Measurements from ENCODE around the gene ZNF787. TPM values are rescaled to one million over a fixed set of nuclear protein-coding genes. Genes with fewer than 3 reads are reported as not detected.

ZNF787 gene
- polyA plus RNA-seq, 1 experiment: 4.5 TPM

DNA sequence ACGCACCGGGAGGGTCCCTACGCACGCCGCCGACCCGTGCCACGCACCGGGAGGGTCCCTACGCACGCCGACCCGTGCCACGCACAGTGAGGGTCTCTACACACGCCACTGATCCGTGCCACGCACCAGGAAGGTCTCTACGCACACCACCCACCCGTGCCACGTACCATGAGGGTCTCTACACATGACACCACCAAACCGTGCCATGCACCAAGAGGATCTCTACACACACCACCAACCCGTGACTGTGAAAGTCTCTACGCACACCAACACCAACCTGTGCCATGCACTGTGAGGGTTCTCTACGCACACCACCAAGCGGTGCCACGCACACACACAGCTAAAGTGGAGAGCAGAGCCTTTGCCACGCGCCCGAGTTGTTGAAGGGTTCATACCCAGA is 16.7 kb downstream of the ZNF787 start:
- Histone ChIP-seq H3K27ac (ENCODE audit: low read depth, low read length) (no peak overlapping the region), H3K27me3 (ENCODE audit: control insufficient read depth, insufficient read depth, low read length) (no peaks in the 10 kb centered on the region), H3K9me3 (ENCODE audit: control insufficient read depth, insufficient read depth, low read length) (peaks cover 18% of the 10 kb centered on the region; the same call in 1 of the 2 replicates), H3K4me3 (ENCODE audit: low read depth, low read length) (no peak overlapping the region)
- TF ChIP-seq, protein P1, sequence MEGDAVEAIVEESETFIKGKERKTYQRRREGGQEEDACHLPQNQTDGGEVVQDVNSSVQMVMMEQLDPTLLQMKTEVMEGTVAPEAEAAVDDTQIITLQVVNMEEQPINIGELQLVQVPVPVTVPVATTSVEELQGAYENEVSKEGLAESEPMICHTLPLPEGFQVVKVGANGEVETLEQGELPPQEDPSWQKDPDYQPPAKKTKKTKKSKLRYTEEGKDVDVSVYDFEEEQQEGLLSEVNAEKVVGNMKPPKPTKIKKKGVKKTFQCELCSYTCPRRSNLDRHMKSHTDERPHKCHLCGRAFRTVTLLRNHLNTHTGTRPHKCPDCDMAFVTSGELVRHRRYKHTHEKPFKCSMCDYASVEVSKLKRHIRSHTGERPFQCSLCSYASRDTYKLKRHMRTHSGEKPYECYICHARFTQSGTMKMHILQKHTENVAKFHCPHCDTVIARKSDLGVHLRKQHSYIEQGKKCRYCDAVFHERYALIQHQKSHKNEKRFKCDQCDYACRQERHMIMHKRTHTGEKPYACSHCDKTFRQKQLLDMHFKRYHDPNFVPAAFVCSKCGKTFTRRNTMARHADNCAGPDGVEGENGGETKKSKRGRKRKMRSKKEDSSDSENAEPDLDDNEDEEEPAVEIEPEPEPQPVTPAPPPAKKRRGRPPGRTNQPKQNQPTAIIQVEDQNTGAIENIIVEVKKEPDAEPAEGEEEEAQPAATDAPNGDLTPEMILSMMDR (IDR thresholded peaks at IDR 0.05; ENCODE audit: low read depth, low read length): no peak
- POLR2A ChIA-PET: no interaction called here
- DNase-seq (ENCODE audit: low read depth, low spot score): no peak
- CTCF ChIA-PET: interaction anchor here (1.2 to 1.4 kb wide), 2 partner anchors 24 to 67 kb away, joined by 4 to 5 read pairs; no protein-coding TSS in a partner anchor

DNA sequence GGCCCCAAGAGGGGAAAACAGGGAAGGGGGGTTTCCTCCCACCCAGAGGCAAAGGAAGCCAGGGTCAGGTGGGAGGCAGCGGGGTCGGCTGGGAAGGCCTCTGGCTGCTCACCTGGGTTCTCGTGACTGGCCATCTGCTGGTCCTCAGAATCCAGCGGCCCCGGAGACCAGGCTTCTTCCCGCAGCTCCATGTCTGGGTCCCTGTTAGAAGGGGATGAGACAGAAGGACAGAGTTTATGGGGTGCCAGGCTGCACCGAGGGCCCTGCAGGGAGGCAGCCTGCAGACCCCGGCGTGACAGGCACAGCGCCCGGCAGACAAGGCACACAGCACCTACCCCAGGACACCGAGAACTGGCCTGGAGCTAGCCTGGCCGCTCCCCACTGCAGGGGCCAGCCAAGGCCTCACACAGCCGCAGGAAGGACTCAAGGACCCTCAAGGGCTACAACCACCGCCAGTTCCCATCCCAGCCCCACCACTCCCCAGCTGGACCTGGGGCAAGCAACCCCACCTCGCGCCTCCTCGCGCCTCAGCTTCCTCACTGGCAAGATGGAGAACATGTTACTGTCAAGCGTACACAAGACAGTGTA is 18.0 kb downstream of the ZNF787 start:
- peaks cover 29% of the 10 kb centered on the region for H3K9me3 ChIP-seq (ENCODE audit: control insufficient read depth, insufficient read depth, low read length)
- TF ChIP-seq, protein P1 (IDR thresholded peaks at IDR 0.05; ENCODE audit: low read depth, low read length): no peak
- no peak overlapping the region for H3K27ac ChIP-seq (ENCODE audit: low read depth, low read length)
- ChIA-PET POLR2A (no interaction called here), CTCF (no interaction called here)
- H3K27me3 ChIP-seq (ENCODE audit: control insufficient read depth, insufficient read depth, low read length): no peaks in the 10 kb centered on the region
- no peak overlapping the region for H3K4me3 ChIP-seq (ENCODE audit: low read depth, low read length)
- no peak for DNase-seq (ENCODE audit: low read depth, low spot score)

DNA sequence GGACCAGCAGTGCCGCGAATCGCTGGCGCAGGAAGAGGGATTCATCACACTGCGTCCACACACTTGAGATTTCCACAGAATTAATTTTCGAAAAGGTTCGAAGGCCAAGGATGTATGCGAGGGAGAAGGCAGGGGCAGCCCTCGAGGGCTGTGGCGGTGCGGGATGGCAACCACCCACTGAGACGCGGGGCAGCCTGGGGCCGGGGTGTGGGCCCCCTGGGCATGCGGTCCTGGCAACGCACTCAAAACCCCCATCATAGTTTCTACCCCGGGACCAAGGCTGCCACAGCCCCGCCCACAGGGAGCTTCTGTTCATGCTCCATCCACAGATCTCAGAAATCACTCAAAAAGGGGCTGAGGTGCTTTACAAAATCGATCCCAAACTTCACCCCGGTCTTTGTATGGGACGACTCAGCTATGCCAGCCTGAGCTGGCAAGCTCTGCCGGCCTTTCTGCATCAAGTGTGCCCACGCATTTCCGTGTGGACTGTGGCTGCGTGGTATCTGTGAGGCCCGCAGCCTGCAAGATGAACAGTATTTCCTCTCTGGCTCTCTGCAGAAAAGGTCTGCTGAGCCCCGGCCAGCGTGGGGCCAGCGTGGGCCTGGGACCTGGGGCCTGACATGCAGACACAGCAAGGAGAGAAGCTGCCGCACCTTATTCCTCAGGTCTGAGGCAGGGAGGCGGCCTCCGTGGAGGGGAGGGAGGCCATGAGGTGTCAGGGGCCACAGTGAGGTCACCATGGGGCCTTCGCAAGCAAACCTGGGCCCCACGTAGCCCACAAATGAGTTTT is 19.2 kb downstream of the ZNF787 start:
- CTCF ChIA-PET: no interaction called here
- TF ChIP-seq, protein P1 (IDR thresholded peaks at IDR 0.05; ENCODE audit: low read depth, low read length): no peak
- H3K27ac ChIP-seq (ENCODE audit: low read depth, low read length): no peak overlapping the region
- no peaks in the 10 kb centered on the region for H3K27me3 ChIP-seq (ENCODE audit: control insufficient read depth, insufficient read depth, low read length)
- peaks cover 35% of the 10 kb centered on the region for H3K9me3 ChIP-seq (ENCODE audit: control insufficient read depth, insufficient read depth, low read length)
- POLR2A ChIA-PET: interaction anchor here (0.6 to 0.7 kb wide), 2 partner anchors 35 to 39 kb away, joined by 3 read pairs; partner anchors contain the start of gene ZNF444
- no peak overlapping the region for H3K4me3 ChIP-seq (ENCODE audit: low read depth, low read length)
- no peak for DNase-seq (ENCODE audit: low read depth, low spot score)

DNA sequence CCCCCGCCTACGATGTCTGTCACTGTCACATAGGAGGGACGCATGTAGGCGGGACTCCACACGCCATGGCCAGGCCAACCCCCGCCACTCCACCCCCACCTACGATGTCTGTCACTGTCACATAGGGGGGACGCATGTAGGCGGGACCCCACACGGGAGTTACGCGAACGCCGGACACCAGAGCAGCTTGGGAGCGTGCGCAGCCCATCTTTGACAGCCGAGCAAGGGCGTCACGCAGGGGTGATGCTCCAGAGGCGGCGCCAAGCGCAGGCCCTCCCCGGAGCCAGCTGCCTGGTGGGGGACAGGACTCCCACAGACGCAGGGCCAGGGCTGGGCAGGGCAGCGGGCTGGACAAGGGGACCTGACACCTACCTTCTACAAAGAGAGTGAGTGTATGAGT is 20.0 kb downstream of the ZNF787 start:
- CTCF ChIA-PET: no interaction called here
- no peaks in the 10 kb centered on the region for H3K27me3 ChIP-seq (ENCODE audit: control insufficient read depth, insufficient read depth, low read length)

More for the DNA sequence above, 20.0 kb downstream of the ZNF787 start:
- DNase-seq (ENCODE audit: low read depth, low spot score): no peak
- Histone ChIP-seq H3K9me3 (ENCODE audit: control insufficient read depth, insufficient read depth, low read length) (peaks cover 29% of the 10 kb centered on the region), H3K4me3 (ENCODE audit: low read depth, low read length) (no peak overlapping the region), H3K27ac (ENCODE audit: low read depth, low read length) (no peak overlapping the region)
- TF ChIP-seq, protein P1 (IDR thresholded peaks at IDR 0.05; ENCODE audit: low read depth, low read length): no peak
- POLR2A ChIA-PET: no interaction called here

Data from AG04450 (cell line).